HG02840 (cell line): ENCODE results near the gene HMG20A.

Source experiments
- ATAC-seq: cut with Tn5 transposase; IDR thresholded peaks from one replicate; pipeline ENCODE4 v1.9.1; 2021; ENCODE audit warnings: mild to moderate bottlenecking, moderate library complexity, moderate number of reproducible peaks; ENCODE audit not compliant: unreplicated experiment, low FRiP score

HMG20A gene

DNA sequence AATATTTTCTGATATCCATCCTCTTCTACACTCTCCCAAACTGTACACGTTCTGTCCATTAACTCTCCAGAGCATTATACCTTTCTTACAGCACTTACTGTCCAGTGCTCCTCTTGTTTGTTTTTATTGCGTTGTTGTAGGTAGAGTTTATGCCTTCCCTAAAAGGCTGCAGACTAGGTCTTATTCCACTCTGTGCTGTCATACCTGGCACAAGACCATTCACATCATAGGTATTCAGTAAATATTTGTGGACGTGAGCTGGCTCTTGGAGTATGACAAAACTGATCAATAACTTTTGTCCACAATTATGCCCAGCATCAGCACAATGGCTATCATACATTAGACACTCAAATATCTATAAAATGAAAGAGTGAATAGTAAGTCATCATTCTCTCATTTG, 4.4 kb downstream of the HMG20A start:
- ATAC-seq: no peak

GRCh38 chr15:77426377-77426776, 5.7 kb downstream of the HMG20A start:
- ATAC-seq: no peak

DNA sequence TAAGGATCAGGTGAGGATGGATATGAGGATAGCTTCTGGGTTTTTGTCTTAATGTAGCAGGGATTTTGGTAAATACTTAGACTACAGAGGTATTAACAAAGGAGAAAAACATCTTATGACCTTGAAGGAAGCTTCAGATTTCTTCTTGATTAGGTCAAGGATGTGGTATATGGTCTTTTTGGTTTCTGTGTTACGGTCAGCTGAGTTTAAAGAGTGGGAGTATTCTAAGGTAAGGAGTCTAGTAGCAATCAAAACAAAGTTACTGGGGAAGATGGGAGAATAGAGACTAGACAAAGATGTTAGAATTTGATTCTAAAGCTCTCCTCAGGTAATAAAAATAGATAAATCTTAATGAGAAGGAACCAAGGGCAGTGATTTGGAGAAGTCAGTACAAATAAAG, 6.2 kb downstream of the HMG20A start:
- ATAC-seq: no peak

DNA sequence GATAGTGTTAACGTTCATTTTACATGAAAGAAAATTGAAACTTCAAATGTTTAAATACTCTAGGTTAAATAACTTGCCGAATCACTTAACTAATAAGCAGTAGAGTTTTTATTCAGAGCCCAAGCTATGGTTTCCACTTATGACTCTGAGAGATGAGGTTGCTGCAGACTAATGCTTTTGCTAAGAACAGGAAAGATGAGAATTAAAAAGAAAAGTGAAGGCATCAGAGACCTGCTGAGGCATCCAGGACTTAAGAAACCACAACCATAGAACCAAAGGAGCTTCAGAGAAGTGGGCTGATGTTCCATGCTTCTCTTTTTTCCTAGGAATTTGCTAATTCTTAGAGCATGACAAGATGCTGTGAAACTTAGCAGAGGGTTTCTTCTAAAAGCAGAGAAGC, 9.5 kb downstream of the HMG20A start:
- no peak for ATAC-seq

GRCh38 chr15:77430652-77431051, 10.0 kb downstream of the HMG20A start:
- no peak for ATAC-seq

DNA sequence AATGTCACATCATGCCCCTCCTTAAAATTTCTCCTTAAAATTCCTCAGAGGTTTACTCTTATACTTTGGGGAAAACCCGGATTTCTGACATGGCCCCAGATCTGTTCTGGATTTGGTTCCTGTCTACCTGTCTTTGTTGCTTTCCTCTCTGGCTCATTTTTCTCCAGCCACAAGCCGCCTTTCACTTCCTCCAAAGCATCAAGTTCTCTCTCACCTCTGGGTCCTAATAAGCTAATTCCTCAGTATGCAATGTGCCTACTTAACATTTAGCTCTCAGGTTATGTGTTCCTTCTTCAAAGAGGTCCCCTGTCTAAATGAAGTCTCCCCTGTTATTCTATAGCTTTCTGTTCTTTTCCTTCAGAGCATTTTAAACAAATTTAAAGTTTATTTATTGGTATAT, 16.1 kb downstream of the HMG20A start:
- ATAC-seq: no peak

DNA sequence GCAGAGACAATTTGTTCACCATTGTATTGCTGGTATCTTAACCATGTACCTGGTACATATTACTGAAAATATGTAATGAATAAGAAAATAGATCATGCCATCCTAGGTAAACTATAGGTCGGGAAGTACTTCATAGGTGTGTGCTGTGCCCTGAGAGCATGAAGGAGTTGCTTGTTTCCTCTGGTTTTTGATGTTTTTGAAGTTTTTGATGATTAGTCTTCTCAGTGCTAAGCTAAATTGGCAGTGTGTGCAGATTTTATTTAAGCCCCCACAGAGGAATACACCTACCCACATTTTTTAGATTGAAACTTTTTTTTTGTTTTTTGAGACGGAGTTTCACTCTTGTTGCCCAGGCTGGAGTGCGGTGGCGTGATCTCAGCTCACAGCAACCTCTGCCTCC, 16.6 kb downstream of the HMG20A start:
- no peak for ATAC-seq

GRCh38 chr15:77440378-77440999, 19.8 kb downstream of the HMG20A start:
- no peak for ATAC-seq

- ATAC-seq: no peak
These were observed 26.2 kb downstream of the HMG20A start for GRCh38 chr15:77446840-77447390.

GRCh38 chr15:77454265-77454664, 33.6 kb downstream of the HMG20A start:
- ATAC-seq: no peak

- no peak for ATAC-seq
These were observed 34.3 kb downstream of the HMG20A start for GRCh38 chr15:77454951-77455350.

DNA sequence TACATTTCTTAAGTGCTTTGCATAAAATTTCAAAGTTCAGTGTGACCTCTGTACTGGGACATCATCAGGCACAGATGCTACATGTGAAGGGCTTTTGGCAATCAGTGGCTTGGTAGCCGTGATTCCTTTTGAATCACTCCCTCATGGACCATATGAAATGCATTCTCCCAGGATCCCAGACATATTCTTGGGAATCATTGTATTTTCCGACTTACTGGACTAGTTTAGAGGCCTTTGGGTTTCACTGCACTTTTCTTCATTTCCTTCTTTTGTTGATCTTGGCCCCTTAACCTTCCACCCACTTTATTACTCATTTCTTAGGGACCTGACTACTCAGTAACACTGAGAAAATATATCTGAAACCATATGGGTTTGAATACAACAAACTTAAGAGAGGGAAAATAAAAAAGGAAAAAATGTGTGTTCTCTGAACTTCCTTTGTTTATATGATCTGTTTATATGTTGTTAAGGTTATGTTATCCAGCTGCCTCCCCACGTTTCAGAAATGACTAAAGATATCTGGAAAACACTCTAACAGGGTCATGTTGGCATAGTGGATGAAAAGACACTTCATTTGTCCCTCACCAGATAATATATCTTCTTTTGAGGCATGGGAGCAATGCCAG, 35.1 kb downstream of the HMG20A start:
- no peak for ATAC-seq

DNA sequence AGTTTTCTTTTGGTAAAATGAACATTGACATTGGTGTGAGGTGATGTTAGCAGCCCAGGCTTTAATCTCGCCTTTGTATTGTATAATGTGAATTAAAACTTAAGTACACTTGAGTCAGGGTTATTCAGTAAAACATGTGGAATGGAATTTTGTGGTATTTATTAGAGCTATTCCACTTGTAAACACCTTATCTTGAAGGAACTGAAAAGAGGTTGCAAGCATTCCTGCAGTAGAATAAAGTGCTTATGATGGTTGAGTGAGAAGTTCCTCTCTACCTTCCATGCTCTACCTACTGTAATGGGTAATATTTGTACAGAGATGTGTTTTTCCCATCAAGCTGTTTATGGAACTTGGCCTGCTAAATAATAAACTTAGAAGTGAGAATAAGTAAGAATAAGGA, 36.1 kb downstream of the HMG20A start:
- no peak for ATAC-seq

- ATAC-seq: no peak
These were observed 36.7 kb downstream of the HMG20A start for GRCh38 chr15:77457191-77457904.

DNA sequence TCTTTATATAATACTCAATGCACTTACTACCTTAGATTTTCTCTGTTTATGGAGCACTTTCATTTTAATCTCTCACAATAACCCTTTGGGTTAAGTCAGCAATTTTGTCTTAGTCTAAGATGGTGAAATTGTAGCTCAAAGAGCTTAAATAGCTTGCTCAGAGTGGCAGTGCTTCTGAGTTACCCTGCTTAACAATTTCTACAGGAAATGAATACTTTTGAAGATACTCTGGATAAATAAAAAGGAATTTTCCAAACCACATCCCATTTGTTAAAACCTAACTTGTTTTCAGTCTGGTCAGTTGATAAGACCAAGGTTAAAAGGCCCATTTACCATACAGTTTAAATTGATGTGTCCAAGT, 37.2 kb downstream of the HMG20A start:
- ATAC-seq: no peak

GRCh38 chr15:77459031-77459430, 38.3 kb downstream of the HMG20A start:
- no peak for ATAC-seq

- ATAC-seq: no peak
These were observed 40.8 kb downstream of the HMG20A start for GRCh38 chr15:77461486-77461885.

- ATAC-seq: no peak
These were observed 43.6 kb downstream of the HMG20A start for GRCh38 chr15:77464129-77464865.

DNA sequence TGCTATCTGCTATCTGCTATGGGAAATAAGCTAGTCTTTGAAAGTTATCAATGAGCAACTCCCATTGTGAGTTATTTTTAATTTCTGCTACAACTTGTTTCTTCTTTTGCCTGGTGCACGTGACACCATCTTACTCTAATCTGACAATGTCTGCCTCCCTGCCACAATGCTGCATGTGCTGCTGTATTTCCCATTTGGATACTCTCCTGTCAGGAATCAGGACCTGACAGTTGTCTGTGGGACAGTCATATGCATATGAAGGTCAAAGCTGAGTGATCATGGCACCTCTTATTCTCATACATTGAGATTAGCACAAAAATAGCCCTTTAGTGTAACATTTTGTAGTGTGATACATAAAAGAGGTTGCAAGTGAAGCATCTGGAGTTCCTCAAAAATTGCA, 45.8 kb downstream of the HMG20A start:
- no peak for ATAC-seq

DNA sequence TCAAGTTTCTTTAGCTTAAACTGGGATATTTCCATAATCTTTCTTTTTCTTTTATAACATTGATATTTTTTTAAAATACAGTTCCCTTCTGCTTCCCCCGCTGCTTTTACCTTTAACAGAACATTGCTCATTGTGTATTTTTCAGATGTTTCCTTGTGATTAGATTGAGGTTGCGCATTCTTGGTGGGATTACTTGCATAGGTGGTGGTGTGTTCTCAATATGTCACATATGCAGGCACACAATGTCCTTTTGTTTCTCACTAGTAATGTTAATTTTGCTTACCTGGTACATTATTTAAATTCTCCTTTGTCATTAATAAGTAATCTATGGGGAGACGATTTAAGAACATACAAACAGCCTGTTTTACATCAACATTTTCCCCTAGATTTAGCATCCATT, 48.2 kb downstream of the HMG20A start:
- ATAC-seq: no peak

GRCh38 chr15:77470235-77470634, 49.5 kb downstream of the HMG20A start:
- ATAC-seq: no peak
